Stimulated activated CD4-positive, alpha-beta T cell treated with anti-CD3 and anti-CD28 coated beads, Interleukin-2, amount 100 ng/mL, for 4 hours (primary cell): ENCODE results near the gene RNF217.
"Not testable (repeated sequence)": the region's sequence is repeated elsewhere in the genome, so short reads cannot be mapped to it uniquely, and the experiment has no call there.

Source experiments
- DNase-seq: peaks from one replicate; pipeline ENCODE4 v3.0.0-alpha.2; 2020; ENCODE audit warnings: low read depth

Gene RNF217

GRCh38 chr6:125018136-125018535 lies 55.9 kb downstream of the RNF217 start:
- DNase-seq = no peak

DNA sequence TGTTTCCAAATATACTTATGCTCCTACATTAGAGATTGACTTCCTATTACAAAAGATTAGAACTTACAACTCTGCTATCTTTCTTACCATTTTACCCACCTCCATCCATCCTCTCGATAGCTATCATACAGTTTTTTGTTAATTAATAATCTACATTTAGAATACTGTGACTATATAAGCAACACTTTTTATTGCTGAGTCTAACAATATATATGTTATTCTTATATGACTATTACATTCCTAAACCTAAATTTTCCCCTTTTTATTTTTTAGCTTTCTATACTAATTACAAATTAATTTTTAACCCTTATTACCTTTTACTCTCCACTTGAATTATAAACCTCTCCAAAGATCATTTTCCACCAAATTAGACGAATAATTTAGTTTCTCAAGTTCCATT lies 57.0 kb downstream of the RNF217 start:
- DNase-seq = no peak

DNA sequence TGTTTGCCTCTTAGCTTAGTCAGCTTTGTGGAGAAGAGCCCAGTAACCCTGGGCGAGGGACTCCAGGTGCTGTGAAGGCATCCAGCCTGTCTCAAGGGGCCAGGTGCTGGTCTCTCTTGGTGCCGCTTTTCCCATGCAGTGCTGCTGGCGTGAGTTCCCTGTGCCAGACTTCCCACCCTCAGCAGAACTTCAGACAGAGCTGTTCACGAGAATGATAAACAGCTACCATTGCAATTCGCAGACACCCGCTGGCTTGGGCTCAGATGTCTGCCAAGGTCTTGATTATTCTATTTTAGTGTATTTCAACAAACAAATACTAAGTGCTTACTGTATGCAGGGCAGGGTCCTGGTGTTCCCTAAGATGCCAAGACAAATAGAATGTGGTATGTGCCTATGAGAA lies 57.7 kb downstream of the RNF217 start:
- DNase-seq = no peak

DNA sequence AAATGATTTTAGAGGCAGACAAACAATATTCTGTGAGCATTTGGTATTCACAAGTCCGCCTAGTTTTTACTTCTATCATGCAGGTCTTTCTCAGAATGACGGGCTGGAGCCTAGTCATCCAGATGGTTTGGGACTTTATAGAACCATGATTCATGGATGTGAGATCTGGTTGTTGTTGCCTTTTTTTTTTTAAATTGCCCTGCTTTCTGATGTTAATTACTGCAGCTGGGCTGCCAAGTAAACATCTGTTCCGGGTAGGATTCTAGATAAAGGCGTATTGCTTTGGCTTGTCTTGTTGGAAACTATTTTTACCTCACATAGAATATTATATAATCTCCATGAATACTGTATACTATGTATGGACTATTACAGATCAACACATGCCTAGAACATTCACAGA lies 58.1 kb downstream of the RNF217 start:
- no peak for DNase-seq

- no peak for DNase-seq
Observed at GRCh38 chr6:125022391-125022989, 60.3 kb downstream of the RNF217 start.

GRCh38 chr6:125025164-125025854 lies 63.1 kb downstream of the RNF217 start:
- no peak for DNase-seq

DNA sequence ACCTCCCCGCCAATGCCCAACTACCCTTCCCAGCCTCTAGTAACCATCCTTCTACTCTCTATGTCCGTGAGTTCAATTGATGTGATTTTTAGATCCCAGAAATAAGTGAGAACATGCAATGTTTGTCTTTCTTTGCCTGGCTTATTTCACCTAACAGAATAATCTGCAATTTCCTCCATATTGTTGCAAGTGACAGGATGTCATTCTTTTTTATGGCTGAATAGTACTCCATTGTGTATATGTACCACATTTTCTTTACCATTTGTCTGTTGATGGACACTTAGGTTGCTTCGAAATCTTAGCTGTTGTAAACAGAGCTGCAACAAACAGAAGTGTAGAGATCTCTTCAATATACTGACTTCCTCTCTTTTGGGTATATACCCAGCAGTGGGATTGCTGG lies 65.0 kb downstream of the RNF217 start:
- DNase-seq = no peak

DNA sequence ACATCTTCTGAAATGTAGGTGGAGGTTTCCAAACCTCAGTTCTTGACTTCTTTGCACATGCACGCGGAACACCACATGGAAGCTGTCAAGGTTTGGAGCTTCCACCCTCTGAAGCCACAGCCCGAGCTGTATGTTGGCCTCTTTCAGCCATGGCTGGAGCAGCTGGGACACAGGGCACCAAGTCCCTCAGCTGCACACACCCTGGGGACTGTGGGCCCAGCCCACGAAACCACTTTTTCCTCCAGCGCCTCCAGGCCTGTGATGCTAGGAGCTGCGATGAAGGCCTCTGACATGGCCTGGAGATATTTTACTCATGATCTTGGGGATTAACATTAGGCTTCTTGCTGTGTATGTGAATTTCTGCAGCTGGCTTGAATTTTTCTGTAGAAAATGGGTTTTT lies 68.7 kb downstream of the RNF217 start:
- no peak for DNase-seq

DNA sequence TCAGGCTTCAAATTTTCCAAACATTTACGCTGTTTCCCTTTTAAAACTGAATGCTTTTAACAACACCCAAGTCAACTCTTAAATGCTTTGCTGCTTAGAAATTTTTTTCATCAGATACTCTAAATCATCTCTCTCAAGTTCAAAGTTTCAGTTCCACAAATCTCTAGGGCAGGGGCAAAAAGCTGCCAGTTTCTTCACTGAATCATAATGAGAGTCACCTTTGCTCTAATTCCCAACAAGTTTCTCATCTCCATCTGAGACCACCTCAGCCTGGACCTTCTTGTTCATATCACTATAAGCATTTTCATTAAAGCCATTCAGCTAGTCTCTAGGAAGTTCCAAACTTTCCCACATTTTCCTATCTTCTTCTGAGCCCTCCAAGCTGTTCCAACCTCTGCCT lies 69.1 kb downstream of the RNF217 start:
- no peak for DNase-seq

- DNase-seq = not testable (repeated sequence)
Observed at GRCh38 chr6:125034929-125035328, 72.7 kb downstream of the RNF217 start.

DNA sequence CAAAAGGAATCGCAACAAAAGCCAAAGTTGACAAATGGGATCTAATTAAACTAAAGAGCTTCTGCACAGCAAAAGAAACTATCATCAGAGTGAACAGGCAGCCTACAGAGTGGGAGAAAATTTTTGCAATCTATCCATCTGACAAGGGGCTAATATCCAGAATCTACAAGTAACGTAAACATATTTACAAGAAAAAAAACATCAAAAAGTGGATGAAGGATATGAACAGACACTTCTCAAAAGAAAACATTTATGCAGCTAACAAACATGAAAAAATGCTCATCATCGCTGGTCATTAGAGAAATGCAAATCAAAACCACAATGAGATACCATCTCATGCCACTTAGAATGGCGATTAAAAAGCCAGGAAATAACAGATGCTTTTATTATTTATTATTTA lies 74.2 kb downstream of the RNF217 start:
- DNase-seq = not testable (repeated sequence)

GRCh38 chr6:125037827-125038226 lies 75.6 kb downstream of the RNF217 start:
- DNase-seq = no peak

DNA sequence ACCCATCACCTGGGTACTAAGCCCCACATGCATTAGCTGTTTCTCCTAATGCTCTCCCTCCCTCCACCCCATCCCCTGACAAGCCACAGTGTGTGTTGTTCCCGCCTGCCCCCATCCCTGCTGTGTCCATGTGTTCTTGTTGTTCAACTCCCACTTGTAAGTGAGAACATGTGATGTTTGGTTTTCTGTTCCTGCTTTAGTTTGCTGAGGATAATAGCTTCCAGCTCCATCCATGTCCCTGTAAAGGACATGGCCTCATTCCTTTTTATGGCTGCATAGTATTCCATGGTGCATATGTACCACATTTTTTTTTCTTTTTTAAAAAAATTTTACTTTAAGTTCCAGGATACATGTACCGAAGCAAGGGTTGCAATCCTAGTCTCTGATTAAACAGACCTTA lies 76.7 kb downstream of the RNF217 start:
- no peak for DNase-seq

DNA sequence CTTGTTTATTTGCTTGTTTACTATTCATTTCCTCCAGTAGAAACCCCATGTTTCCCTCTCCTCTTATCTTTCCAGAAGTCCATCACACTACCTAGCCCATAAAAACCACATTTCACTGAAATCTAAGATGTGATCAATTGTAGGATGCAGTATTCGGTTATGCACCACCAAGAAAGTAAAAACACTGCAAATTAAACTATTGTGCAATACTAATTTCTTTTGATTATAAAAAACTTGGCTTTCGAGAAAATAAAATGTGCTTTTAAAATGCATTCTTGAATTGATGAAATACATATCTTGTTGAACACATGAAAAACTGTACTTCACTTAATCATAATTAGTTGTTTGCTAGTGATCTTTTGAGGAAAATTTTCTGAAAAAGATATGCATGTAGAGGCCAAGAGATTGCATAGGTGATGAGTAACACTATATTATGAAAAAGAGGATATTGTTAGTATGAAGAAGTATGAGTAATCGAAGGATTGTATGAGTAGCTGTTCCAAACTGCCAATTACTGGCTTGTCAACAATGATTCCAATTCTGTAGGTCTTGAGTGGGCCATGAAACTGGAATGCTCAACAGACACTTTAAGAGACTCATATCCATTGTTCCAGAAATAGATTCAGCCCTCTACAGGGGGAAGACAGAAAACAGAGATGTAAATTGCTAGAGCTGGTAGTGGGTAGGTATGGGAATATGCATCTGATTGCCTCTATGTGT lies 79.7 kb downstream of the RNF217 start:
- no peak for DNase-seq

DNA sequence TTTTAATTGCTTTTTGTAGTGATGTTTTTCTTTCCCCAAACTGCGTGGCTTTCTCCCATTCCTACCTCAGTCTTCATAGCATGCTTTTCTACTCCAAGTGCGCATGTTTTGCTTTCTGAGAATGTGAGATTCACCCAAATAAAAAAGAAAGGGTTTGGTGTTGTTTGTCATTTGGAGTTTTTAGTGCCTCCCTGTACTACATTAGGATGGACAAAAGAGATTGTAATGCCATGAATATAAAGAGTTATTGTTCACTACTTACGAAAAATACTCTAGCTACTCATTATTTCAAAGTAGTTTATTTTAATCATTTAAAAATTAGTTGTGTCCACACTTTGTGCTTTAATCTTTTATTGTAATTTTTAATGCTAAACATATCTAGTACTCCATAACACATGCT lies 81.8 kb downstream of the RNF217 start:
- DNase-seq = no peak

- no peak for DNase-seq
Observed at GRCh38 chr6:125044667-125045066, 82.4 kb downstream of the RNF217 start.

DNA sequence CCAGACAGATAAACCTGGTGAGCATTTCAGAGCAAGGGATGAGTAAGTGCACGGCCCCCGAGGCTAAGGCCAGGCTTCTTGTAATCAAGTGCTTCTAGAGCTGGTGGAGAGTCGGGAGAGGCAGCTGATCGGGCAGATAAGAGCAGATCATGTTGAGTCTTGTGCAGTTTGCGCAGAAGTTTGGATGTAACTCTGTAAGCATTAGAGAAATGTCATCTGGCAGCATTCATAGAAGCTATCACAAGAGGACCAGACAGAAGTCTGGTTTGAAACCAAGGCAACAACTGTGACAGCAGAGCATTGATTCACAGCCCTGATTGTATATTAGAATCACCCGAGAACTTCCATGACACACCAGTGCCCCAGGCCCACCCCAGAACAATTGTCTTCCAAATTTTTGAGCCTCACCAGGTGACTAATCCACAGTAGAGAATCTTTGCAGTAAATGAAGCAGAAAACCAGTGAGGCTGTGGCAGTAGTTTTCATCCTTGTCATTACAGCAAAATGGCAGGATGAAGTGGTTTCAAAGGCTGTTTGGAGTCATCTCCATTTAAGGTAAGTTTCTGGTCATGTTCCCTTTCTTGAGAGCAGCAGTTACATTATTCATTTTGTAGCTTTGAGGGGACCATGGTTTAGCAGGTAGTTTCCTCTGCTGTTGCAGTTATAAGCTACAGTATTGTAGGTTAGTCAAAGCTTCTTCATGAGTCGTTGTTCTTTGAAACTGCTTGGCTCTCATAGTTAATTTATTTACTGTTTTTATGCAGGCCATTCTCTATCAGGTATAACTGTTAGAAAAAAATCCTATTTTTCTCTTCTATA lies 84.1 kb downstream of the RNF217 start:
- no peak for DNase-seq

GRCh38 chr6:125048274-125048673 lies 86.0 kb downstream of the RNF217 start:
- DNase-seq = no peak

DNA sequence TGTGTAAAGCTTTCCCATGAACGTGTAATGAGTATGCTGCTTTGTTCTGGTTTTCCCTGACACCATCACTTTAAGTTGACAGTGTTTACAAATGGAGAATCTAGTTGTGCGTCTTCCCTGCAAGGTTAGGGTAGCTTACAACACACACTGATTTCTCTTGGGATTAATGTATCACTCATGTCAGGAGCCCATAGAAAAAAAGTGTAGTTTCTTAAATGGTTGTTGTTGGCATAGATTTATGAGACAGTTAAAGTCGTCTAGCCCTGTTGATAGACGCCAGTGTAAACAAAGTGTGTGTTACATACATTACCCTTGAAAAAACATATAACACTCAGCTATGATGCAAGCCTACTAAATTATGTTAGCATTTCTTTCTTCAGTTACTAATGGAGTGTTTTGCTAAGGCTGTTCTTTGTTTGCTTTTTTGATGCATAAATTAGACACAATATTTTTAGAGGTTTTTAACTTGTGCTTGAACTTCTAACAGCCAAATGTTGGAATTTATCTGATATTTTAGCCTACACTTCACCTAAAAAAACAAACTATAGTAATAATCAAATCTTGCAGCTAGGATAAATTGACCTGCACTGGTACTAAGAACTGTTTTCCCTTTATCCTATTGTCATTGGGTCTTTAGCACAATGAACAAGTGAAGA lies 88.6 kb downstream of the RNF217 start:
- DNase-seq = no peak

- no peak for DNase-seq
Observed at GRCh38 chr6:125053809-125054208, 91.6 kb downstream of the RNF217 start.

DNA sequence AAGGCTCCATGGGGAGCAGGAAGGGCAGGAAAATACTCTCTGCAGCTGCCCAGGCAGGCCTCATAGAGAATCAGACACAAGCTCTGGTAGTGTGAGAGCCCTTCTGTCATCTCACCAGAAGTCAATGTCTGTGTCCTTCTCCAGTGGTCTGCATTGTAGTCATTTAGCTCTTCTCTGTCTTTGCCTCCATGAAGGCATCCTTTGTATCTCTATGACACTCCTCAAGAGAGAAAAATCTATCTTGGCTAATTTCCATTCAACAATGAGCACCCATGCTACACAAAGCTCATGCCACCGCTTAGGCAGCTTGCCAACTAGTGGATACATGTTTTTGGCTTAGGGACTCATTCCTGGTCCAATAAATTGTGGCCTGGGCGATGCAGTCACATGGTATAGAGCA lies 92.1 kb downstream of the RNF217 start:
- DNase-seq = no peak
